H1 (cell line): ENCODE data around the gene GASK1B. TPM values are rescaled to one million over a fixed set of nuclear protein-coding genes. Genes with fewer than 3 reads are reported as not detected.

Experiments
- EP300 ChIP-seq, 2 experiments: IDR thresholded peaks; 1 replicate in 1 of 2; 2 replicates in 1 of 2; pipeline ENCODE4 v1.6.1; 2011 to 2012; ENCODE audit warnings: low read depth in 2 of 2, low read length in 2 of 2, mild to moderate bottlenecking in 2 of 2, borderline replicate concordance in 1 of 2, inconsistent platforms in 1 of 2, moderate library complexity in 1 of 2
- MAX ChIP-seq: IDR thresholded peaks from 2 replicates; pipeline ENCODE4 v1.6.1; 2012; ENCODE audit warnings: inconsistent platforms
- POLR2AphosphoS5 ChIP-seq: IDR thresholded peaks from 2 replicates; pipeline ENCODE4 v1.6.1; 2011; ENCODE audit warnings: low read depth, low read length
- polyA plus RNA-seq, 7 experiments: library from polyadenylated mRNA; depleted of rRNA in 3 of 7; stranded (reverse) in 5 of 7; unstranded in 2 of 7; fragments of >200 nt in 5 of 7; fragments of 200-250 nt in 2 of 7; gene quantifications; 1 replicate in 5 of 7; 2 replicates in 1 of 7; 4 replicates in 1 of 7; pipeline versions ENCODE4 v1.2.1 to v1.2.3, GENCODE V29; 2011 to 2013; ENCODE audit warnings: missing spikeins in 2 of 7, mixed read lengths in 2 of 7
- total RNA-seq: library from RNA; stranded (reverse); fragmentation: NEBNext Ultra II Directional; extraction: Animal tissue kit (Norgen Biotek cat#: 25700); gene quantifications from 2 replicates; pipeline ENCODE4 v1.2.1, GENCODE V29; 2021

The GASK1B gene
- total and polyA plus RNA-seq, 2 of the 8 experiments (the other 6 are each of a cell fraction or from before 2014, with no cell fraction given), result not detected

DNA sequence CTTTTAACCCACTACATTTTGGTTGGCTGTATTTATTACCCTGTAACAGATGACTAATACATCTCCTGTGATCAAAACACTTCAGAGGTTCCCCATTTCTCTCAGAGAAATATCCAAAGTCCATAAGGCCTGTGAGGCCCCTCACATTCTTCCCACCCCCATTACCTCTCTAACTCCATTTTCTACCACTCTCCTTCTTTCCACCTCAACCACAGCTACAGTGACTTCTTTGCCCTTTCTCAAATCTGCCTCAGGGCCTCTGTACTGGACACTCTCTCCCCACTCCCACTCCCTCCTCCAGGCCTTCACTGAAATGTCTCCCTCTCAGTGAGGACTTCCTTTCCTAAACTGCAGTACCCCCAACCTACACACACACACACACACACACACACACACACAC is 29.1 kb upstream of the GASK1B start (continued):
- no peak for TF ChIP-seq EP300 (IDR thresholded peaks at IDR 0.05; ENCODE audit: borderline replicate concordance in 1 of 2, low read depth in 2 of 2, low read length in 2 of 2)
- TF ChIP-seq POLR2AphosphoS5, result no peak
- TF ChIP-seq MAX, result no peak
- TF ChIP-seq, all 59 proteins: peak for 0
